Pulmonary artery endothelial cell (primary cell): ENCODE results near the gene OTUD4. TPM values are rescaled to one million over a fixed set of nuclear protein-coding genes. Genes with fewer than 3 reads are reported as not detected.
"Not testable (repeated sequence)": the region's sequence is repeated elsewhere in the genome, so short reads cannot be mapped to it uniquely, and the experiment has no call there.

Source experiments
- DNase-seq: peaks from one replicate; pipeline ENCODE4 v3.0.0-alpha.2; 2011; ENCODE audit warnings: low read depth, low spot score
- total RNA-seq: library from RNA; depleted of rRNA; stranded (reverse); fragments of >200 nt; gene quantifications from 2 replicates; pipeline ENCODE4 v1.2.3, GENCODE V29; 2014

Gene OTUD4, protein sequence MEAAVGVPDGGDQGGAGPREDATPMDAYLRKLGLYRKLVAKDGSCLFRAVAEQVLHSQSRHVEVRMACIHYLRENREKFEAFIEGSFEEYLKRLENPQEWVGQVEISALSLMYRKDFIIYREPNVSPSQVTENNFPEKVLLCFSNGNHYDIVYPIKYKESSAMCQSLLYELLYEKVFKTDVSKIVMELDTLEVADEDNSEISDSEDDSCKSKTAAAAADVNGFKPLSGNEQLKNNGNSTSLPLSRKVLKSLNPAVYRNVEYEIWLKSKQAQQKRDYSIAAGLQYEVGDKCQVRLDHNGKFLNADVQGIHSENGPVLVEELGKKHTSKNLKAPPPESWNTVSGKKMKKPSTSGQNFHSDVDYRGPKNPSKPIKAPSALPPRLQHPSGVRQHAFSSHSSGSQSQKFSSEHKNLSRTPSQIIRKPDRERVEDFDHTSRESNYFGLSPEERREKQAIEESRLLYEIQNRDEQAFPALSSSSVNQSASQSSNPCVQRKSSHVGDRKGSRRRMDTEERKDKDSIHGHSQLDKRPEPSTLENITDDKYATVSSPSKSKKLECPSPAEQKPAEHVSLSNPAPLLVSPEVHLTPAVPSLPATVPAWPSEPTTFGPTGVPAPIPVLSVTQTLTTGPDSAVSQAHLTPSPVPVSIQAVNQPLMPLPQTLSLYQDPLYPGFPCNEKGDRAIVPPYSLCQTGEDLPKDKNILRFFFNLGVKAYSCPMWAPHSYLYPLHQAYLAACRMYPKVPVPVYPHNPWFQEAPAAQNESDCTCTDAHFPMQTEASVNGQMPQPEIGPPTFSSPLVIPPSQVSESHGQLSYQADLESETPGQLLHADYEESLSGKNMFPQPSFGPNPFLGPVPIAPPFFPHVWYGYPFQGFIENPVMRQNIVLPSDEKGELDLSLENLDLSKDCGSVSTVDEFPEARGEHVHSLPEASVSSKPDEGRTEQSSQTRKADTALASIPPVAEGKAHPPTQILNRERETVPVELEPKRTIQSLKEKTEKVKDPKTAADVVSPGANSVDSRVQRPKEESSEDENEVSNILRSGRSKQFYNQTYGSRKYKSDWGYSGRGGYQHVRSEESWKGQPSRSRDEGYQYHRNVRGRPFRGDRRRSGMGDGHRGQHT
- total RNA-seq = 25.0 and 32.6 TPM in 2 replicates

DNA sequence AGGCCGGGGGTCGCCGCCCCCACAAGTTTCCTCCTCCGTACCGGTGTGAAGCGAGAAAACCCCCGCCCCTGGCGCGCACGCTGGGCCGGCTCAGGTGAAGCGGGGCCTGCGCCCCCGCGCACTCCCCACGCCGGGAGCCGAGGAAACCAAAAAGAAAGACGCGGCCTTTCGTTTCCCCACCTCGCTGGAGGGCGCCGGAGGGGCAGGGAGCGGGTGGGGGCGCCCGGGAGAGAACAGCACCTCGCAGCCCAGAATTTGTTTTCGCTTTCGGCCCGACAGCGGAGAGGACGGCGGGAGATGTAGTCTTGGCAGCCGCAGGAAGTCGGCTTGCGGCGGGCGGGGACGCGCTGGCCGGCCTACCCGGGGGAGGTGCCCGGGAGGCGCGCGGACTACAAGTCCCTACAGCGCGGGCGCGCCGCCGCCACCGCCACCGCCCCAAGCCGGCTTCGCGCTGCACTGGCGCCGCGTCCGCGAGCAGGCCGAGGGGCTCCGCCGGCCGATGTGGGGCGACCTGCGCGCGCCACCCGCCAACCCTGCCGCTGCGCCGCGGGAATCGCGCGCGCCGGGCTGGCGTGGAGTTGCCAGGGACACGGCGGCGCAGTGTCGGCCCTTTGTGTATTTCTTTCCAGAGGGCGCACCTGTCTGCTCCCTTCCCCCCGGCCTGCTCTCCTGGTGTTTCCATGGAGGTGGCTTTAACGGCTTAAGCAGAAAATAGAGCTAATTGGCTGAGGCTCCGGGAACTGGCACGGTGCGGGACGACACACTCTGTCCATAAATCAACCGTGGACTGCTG lies at the start of gene OTUD4:
TSS of gene OTUD4 (minus strand) at position 292 of the 793 bp plus-strand sequence. CDS start 616 bp downstream, outside the sequence.
- DNase-seq = peak; percentile 88

DNA sequence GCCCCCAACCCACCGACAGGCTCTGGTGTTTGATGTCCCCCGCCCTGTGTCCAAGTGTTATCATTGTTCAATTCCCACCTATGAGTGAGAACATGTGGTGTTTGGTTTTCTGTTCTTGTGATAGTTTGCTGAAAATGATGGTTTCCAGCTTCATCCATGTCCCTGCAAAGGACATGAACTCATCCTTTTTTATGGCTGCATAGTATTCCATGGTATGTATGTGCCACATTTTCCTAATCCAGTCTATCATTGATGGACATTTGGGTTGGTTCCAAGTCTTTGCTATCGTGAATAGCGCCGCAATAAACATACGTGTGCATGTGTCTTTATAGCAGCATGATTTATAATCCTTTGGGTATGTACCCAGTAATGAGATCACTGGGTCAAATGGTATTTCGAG lies 42.8 kb upstream of the OTUD4 start:
- DNase-seq = not testable (repeated sequence)

DNA sequence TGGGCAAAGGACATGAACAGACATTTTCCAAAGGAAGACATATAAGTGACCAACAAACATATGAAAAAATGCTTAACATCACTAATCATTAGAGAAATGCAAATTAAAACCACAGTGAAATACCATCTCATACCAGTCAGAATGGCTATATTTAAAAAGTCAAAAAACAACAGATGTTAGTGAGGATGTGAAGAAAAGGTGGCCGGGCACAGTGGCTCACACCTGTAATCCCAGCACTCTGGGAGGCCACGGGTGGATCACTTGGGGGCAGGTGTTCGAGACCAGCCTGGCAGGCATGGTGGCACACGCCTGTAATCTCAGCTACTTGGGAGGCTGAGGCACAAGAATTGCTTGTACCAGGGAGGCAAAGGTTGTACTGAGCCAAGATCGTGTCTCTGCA lies 41.1 kb upstream of the OTUD4 start:
- DNase-seq = not testable (repeated sequence)

DNA sequence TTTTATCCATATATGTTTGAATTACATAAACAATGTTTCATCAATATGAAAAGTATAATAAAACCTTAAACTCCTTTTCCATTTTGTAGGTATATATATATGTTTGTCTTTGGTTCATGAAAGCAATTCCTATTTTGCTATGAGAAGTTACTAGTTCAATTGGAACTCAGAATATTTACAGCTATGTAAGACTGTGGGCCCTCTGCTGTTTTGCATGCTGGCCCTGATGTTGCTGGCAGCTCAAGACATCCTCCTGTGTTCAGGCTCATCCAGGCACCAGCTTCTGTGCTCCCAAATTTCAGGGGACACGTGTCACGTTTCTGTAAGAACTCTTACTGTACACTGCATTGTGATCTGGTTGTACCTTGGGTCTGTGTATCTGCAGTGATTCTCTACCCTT lies 38.7 kb upstream of the OTUD4 start:
- DNase-seq = no peak

DNA sequence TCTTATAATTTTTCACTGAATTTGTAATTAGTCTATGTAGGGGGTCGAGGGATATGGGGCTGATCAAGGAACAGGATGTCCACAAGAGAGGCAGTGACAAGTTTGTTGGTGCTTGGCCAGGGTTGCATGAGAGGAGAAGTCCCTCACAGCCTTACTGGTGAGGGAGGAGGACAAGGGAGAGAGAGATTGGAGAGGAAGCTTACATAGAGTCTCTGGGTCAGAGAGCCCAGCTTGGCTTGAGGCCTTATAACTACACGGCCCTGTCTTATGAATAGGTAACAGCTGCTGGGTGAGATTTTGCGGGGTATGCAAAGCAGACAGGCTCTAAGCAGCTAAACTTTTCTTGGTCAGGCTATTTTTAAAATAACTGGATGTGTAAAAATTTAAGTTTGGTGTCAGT lies 37.9 kb upstream of the OTUD4 start:
- DNase-seq = no peak

DNA sequence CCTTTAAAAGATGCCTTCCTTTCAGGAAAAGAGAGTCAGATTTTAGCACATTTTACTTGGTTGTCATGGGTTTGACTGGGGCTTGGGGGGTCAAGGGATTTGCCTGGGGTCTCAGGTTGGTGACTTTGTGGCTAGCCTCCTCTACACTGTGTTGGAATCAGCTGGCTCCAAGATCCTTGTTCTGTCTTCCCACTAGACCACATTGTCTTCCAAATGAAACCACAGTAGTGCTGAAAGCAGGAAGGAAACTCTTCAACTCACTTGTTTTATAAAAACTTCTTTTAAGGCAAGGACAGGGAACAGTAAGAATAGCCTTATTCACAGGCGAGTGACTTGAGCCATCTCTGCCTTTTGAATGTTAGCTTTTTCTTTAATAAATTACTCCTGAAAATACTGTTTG lies 37.0 kb upstream of the OTUD4 start:
- no peak for DNase-seq

DNA sequence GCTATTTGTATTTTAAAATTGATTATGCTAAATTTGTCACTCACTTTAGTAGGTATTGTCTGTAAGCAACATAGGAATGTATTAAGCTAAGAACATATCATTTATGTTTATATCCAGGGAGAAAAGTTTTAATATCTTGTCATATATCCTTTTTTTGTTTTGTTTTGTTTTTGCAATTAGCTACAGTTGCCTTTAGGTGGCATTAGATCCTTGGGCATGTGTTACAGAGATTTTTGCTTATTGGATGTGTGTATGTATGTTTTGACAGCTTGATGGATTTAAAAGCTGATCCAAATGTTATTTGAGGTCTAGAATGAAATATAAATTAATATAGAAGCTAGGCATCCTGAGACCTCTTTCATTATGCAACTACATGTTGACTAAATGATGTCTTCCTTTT lies 36.1 kb upstream of the OTUD4 start:
- no peak for DNase-seq

DNA sequence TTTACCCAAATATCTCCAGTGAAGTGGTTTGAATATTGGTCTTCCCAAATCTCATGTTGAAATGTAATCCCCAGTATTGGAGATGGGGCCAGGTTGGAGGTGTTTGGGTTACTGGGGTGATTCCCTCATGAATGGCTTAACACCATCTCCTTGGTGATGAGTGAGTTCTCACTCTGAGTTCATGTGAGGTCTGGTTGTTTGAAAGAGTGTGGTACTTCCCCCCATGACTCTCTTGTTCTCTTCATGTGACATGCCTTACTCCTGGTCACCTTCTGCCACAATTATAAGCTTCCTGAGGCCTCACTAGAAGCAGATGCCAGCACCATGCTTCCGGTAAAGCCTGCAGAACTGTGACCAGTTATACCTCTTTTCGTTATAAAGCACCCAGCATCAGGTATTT lies 32.9 kb upstream of the OTUD4 start:
- no peak for DNase-seq

DNA sequence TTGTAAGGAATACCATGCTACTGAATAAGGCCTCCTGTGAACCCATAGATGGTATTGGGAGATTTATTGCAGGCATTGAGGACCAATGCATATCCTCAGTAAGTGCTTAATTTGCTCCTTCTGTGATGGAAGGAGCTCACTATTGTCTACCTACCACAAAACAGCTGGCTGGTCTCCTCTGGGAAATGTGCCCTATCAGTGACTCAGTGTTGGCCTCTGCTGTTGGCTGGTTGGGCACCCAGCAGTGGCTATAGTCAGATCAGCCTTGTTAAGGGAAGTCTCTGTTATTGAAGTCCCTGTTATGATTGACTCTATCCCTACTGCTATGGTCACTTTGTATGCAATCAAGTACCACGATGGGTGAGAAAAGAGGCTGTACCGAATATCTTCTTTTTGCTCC lies 27.5 kb upstream of the OTUD4 start:
- no peak for DNase-seq

DNA sequence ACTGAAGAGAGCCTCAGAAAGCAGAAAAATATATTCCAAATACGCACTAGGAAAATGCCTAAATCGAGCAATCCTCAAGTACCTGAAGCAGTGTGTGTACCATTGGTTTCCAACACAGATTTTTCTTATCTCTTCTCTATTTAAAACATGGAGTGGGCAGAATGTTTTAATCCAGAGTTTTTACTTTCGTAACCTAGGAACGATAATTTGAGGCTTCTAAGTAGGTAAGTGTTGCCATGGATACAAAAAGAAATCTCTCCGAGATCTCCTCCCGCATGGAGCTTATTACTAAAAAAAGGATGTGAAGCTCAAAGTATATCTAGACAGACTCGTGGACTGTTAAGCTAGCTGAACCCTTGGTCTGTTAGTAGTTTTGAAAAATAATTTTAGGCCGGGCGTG lies 23.0 kb upstream of the OTUD4 start:
- DNase-seq = no peak

DNA sequence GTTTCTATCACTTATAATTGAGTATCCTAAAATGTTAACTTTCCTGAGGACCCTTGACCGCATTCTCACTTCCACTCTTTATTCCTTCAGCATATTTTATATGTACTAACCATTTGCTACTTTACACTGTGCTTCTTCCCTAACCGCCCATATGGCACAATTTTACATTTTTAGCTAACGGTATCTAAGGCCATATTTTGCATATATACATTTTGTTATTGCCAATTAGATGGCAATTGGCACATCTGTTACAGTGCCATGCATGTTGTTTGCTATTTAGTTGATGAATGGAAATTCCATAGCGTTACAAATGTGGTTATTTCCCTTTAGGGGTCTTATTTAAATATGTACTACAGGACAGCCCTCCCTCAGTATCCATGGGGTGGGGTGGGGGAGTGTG lies 20.0 kb upstream of the OTUD4 start:
- no peak for DNase-seq

DNA sequence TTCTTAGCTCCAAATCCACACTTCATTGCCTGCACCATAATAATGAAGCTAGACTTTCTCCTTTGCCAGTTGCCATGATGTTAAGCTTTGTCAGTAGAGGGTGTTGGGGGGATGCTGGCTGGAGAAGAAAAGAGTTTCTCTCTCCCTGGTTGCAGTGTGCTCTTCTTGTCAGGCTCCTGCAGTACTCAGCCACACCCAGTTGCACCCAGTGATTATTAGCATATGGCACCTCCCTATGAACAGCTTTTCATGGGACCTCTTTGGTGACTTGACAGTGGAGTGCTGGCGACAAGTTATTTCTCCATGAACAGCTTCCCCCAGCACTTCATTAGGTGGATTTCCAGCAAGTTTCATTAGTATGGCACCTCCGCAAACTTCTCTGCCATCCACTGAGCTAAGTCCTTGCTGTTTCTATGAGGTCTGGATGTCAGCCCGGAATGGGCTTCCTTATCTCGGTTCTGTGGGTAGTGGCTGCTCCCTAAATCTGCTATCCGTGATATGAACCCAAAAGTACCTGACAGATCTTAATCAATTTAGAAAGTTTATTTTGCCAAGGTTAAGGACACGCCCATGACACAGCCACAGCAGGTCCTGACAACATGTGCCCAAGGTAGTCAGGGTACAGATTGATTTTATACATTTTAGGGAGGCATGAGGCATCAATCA lies 18.8 kb upstream of the OTUD4 start:
- DNase-seq = no peak

DNA sequence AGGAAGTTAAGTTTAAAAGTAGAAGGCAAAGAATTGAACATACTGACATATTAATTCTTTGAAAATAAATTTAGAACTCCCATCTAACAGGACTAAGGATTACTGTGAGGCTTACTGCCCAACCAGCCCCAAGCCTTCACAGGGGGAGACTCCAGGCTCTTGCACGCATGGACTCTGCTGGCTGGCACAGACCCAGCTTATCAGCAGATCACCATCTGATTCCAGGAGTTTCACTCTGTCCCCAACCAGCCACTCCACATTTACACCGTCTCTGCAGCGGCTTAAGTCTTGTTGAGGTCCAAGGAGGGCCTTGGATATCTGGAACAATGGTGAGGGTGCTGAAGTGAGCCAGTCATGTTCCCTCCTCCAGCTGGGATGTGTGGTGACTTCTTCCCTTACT lies 16.4 kb upstream of the OTUD4 start:
- no peak for DNase-seq

DNA sequence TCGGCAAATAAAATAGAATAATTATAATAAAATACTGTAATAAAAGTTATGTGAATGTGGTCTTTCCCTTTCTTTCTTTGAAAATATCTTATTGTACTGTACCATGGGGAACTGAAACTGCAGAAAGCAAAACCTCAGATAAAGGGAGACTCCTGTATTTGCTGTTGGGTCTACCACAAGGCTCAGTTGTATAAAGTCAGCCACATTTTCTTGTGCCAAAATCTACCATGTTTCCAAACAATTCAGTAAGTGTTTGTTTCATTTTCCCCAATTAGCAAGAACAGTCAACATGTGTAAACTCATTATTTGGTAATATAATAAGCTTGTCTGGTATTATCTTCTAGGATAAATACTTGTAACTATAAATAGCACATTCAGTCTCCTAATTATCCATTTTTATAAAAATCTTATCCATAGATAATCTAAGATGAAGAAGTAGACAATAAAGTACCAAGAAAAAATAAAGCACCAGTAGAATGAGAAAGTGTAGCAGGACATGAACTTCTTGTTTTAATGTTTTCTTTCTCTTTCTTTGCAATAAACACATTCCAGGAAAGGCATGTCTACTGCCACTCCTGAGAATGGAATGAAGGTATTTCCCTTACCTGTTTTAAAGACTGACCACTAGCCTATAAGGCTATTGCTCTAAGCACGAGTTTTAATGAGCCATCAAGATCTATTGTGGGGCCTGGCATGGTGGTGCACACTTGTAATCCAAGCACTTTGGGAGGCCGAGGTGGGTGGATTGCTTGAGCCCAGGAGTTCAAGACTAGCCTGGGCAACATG lies 15.0 kb upstream of the OTUD4 start:
- no peak for DNase-seq

DNA sequence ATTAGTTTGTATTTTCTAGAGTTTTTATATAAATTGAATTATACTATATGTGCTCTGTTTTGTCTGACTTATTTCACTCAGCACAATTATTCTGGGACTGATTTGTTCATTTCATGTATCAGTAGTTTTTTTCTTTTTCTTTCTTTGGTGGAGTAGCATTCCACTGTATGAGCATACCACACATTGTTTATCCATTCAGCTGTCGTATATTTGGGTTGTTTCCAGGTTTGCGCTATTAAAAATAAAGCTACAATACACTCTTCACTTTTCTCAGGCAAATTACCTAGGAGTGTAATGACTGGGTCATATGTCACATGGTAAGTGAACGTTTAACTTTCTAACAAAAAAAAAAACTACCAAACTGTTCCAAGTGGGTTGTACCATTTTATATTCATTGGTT lies 9.6 kb upstream of the OTUD4 start:
- DNase-seq = no peak

DNA sequence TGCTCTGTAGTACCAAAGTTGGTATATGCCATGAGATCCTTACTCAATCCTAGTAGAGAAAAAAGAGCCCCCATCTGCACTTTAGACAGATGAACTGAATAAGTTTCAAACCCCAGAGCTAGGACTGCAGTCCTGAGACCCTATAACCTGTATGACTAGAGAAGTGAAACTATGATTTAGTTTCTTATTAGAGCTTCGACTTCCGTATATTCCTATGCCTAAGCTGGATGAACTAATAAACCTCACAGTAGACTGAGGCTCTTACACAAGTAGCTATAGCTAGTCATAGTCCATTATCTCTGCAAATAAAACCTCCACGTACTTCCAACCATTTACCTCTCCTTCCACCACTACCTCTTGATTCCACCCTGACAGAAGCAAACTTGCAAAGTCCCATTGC lies 6.3 kb upstream of the OTUD4 start:
- DNase-seq = no peak

DNA sequence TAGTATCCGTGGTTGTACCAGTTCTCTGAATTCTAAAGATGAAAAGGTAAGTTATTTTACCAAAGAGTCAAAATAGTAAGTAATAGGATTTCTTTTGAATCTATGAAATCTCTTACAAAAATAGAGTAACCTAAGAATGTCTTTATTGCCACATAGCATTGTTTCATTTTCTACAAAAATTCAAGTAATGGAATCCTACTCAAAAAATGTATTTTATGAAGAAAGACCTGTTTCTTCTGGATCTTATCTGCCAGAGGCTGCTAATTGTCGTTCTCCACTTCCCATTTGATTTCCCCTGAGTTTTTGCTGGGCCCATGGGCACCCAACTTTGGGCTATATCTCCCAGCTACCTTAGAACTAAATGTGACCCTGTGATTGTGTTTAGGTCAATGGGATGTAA lies 3.2 kb upstream of the OTUD4 start:
- DNase-seq = no peak

DNA sequence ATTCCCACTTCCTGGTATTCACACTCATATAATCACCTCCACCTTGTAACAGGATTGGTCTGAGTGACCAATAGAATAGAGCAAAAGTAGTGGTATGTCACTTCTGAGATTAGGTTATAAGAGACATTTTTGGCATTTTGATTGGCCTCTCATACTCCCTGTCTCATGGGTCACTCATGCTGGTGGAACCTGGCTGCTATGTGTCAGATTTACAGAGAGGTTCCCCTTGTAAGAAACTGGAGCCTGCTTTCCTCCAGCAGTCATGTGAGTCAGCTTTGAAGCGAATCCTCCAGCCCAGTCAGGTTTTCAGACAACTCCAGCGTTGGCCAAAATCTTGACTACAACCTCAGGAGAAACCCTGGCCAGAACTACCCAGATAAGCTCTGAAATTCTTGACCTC lies 2.6 kb upstream of the OTUD4 start:
- no peak for DNase-seq

DNA sequence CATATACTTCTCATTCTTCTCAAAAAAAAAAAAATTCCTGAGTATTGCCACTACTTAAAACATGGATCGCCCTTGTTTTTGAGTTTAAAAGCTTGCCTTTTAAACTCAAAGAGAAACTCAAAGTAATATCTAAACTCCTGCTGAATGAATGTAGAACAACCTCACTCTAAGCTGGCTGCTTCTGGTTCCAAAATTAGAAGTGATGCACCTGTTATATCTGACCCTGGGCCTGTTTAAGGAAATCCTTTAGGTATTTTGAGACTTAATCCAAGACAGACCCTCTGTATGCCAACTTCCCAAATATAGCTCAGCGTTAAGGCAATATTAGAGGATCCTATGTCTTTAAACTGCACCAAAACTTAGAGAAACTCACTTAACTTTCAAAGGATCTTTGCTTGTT lies 1.8 kb upstream of the OTUD4 start:
- DNase-seq = no peak

DNA sequence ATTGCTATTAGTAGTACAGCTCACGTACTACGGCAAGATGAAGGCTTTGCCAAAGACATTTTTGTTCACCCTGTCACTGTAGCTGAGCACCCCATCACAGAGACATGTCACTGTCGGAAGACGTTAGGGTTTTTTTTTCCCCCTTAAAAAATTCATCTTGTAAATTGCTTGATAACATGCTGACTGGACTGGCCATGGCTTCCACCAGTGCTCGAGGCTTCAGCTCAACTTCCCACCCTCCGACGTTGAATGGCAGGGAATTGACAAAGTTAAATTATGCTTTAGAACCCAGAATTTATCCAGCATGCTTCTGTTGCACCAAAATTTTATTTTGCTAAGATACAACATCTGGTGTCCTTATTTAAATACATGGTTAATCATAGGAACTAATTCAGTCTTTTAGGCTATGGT lies 707 bp upstream of the OTUD4 start:
- no peak for DNase-seq
